Measurements from ENCODE around the gene PYCR2. TPM values are rescaled to one million over a fixed set of nuclear protein-coding genes. Genes with fewer than 3 reads are reported as not detected.

The PYCR2 gene
- total RNA-seq, 1 experiment from 2014 or later: 104 TPM

- TF ChIP-seq CTCF (conservative IDR thresholded peaks at IDR 0.05): no peak
- no peak overlapping the region for H3K4me3 Mint-ChIP-seq
- H3K9me3 Mint-ChIP-seq: no peaks in the 10 kb centered on the region
- H3K27me3 ChIP-seq (ENCODE audit: insufficient read depth, low read length): no peaks in the 10 kb centered on the region
- no peaks in the 10 kb centered on the region for H3K79me2 ChIP-seq (ENCODE audit: insufficient read depth, low read length)
- no peak overlapping the region for H2BK20ac ChIP-seq (ENCODE audit: low read depth, low read length, poor library complexity, severe bottlenecking)
- H3T11ph ChIP-seq (ENCODE audit: low read length): no peak overlapping the region
- no peak overlapping the region for H3K4me2 ChIP-seq (ENCODE audit: insufficient read depth, insufficient read length, low read length)
- no peak overlapping the region for H2BK5ac ChIP-seq (ENCODE audit: insufficient read length, low read length)
- H2AFZ ChIP-seq (ENCODE audit: low read length): no peak overlapping the region
- no peak overlapping the region for H2BK120ac ChIP-seq (ENCODE audit: low read depth, low read length, poor library complexity, severe bottlenecking)
- H4K8ac ChIP-seq (replicated peaks; ENCODE audit: insufficient read length, low read depth, low read length): no peak overlapping the region
- no peaks in the 10 kb centered on the region for H3K9me3 ChIP-seq (ENCODE audit: control insufficient read depth, low read depth, low read length)
- H3K4me1 Mint-ChIP-seq: peaks cover 19 to 24% of the 10 kb centered on the region in 2 experiments
- H3K4ac ChIP-seq (ENCODE audit: low read depth, low read length): no peak overlapping the region
- H2AK5ac ChIP-seq (ENCODE audit: insufficient read length, low read length): no peak overlapping the region
- no peak overlapping the region for H3K14ac ChIP-seq (ENCODE audit: insufficient read depth, low read length)
- H3K23ac ChIP-seq (ENCODE audit: insufficient read length, low read depth, low read length): no peak overlapping the region
- H4K91ac ChIP-seq (ENCODE audit: insufficient read length, low read depth, low read length): no peak overlapping the region
- DNase-seq: no peak
- H2BK15ac ChIP-seq (ENCODE audit: low read depth, low read length): no peak overlapping the region
- no peaks in the 10 kb centered on the region; the same call in 1 of the 2 replicates for H3K4me1 ChIP-seq (ENCODE audit: insufficient read depth, low read length)
- no peaks in the 10 kb centered on the region for H3K27me3 Mint-ChIP-seq (ENCODE audit: low read depth)
- H3K79me1 ChIP-seq (ENCODE audit: insufficient read depth, low read depth, low read length, poor library complexity, severe bottlenecking): no peaks in the 10 kb centered on the region
- no peak overlapping the region for H3K18ac ChIP-seq (ENCODE audit: insufficient read length, low read depth, low read length)
- H4K5ac ChIP-seq (ENCODE audit: insufficient read length, low read depth, low read length): no peak overlapping the region
- peak overlapping the region in 2 of 3 experiments; percentile 66 to 93; a peak in 4 of 7 replicates for H3K27ac Mint-ChIP-seq
- H3K36me3 Mint-ChIP-seq (ENCODE audit: insufficient read depth in 1 of 3, low read depth in 3 of 3): peaks cover 45 to 86% (median 51%) of the 10 kb centered on the region in 3 experiments; a peak in 6 of 7 replicates
- no peak overlapping the region for H2BK12ac ChIP-seq (ENCODE audit: insufficient read length, low read depth, low read length)
- no CpG with 5 or more reads among the region's 3 CpGs for WGBS (ENCODE audit: extremely low coverage, insufficient read length, low lambda C conversion rate)
- H3K27ac ChIP-seq (ENCODE audit: insufficient read length, low read depth, low read length): no peak overlapping the region
- no peak overlapping the region for H3K56ac ChIP-seq (ENCODE audit: insufficient read length, low read depth, low read length)
- H4K20me1 ChIP-seq (ENCODE audit: control insufficient read depth, insufficient read depth, insufficient read length): no peaks in the 10 kb centered on the region
- no peak overlapping the region for H3K9ac ChIP-seq (ENCODE audit: extremely low read depth, insufficient read length, low read length)
- H3K23me2 ChIP-seq (ENCODE audit: insufficient read length, low read depth, low read length, poor library complexity, severe bottlenecking): no peaks in the 10 kb centered on the region
Measured at GRCh38 chr1:225872075-225872430, 52.0 kb downstream of the PYCR2 start.
